ENCODE measurements around the gene PTBP2.
"Not testable (repeated sequence)": the region's sequence is repeated elsewhere in the genome, so short reads cannot be mapped to it uniquely, and the experiment has no call there.

PTBP2 gene

GRCh38 chr1:96792220-96792619 lies 70.6 kb downstream of the PTBP2 start:
- TF ChIP-seq, protein P1, sequence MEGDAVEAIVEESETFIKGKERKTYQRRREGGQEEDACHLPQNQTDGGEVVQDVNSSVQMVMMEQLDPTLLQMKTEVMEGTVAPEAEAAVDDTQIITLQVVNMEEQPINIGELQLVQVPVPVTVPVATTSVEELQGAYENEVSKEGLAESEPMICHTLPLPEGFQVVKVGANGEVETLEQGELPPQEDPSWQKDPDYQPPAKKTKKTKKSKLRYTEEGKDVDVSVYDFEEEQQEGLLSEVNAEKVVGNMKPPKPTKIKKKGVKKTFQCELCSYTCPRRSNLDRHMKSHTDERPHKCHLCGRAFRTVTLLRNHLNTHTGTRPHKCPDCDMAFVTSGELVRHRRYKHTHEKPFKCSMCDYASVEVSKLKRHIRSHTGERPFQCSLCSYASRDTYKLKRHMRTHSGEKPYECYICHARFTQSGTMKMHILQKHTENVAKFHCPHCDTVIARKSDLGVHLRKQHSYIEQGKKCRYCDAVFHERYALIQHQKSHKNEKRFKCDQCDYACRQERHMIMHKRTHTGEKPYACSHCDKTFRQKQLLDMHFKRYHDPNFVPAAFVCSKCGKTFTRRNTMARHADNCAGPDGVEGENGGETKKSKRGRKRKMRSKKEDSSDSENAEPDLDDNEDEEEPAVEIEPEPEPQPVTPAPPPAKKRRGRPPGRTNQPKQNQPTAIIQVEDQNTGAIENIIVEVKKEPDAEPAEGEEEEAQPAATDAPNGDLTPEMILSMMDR (IDR thresholded peaks at IDR 0.05; ENCODE audit: insufficient read depth, low read length, poor library complexity, severe bottlenecking): no peak
- H3K27me3 ChIP-seq (replicated peaks; ENCODE audit: control insufficient read depth, insufficient read depth, low read length): no peaks in the 10 kb centered on the region
- no peak for DNase-seq (ENCODE audit: extremely low read depth, insufficient read length)
- H3K4me3 ChIP-seq (replicated peaks; ENCODE audit: low read depth, low read length): no peak overlapping the region
- H3K36me3 ChIP-seq (ENCODE audit: control insufficient read depth, insufficient read depth, low read length): no peaks in the 10 kb centered on the region; the same call in 1 of the 2 replicates

- H3K4me3 ChIP-seq (replicated peaks; ENCODE audit: low read depth, low read length); H3K36me3 ChIP-seq (ENCODE audit: control insufficient read depth, insufficient read depth, low read length); DNase-seq (ENCODE audit: extremely low read depth, insufficient read length); H3K27me3 ChIP-seq (replicated peaks; ENCODE audit: control insufficient read depth, insufficient read depth, low read length): not testable (repeated sequence)
Observed at GRCh38 chr1:96801696-96802095, 80.1 kb downstream of the PTBP2 start.

GRCh38 chr1:96804648-96805047 lies 83.1 kb downstream of the PTBP2 start:
- no peak for DNase-seq (ENCODE audit: extremely low read depth, insufficient read length)
- H3K27me3 ChIP-seq (replicated peaks; ENCODE audit: control insufficient read depth, insufficient read depth, low read length): no peaks in the 10 kb centered on the region
- no peaks in the 10 kb centered on the region; the same call in 1 of the 2 replicates for H3K36me3 ChIP-seq (ENCODE audit: control insufficient read depth, insufficient read depth, low read length)

DNA sequence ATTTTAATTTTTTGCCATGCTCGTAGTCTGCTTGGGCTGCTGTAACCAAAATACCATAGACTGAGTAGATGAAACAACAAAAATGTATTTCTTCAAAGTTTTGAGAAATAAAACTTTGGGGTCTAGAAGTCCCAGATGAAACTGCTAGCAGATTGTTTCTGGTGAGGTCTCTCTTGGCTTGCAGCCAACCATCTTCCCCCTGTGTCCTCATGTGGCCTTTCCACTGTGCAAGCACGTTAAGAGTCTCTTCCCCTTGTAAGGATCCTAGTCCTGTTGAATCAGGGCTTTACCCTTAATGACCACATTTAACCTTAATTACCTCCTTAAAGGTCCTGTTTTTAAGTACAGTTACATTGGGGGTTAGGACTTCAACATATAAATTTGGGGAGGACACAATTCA lies 86.6 kb downstream of the PTBP2 start:
- Histone ChIP-seq H3K27me3 (replicated peaks; ENCODE audit: control insufficient read depth, insufficient read depth, low read length) (no peaks in the 10 kb centered on the region), H3K36me3 (ENCODE audit: control insufficient read depth, insufficient read depth, low read length) (no peaks in the 10 kb centered on the region; the same call in 1 of the 2 replicates), H3K4me3 (replicated peaks; ENCODE audit: low read depth, low read length) (no peak overlapping the region)
- TF ChIP-seq, protein P1 (IDR thresholded peaks at IDR 0.05; ENCODE audit: insufficient read depth, low read length, poor library complexity, severe bottlenecking): no peak
- DNase-seq (ENCODE audit: extremely low read depth, insufficient read length): no peak

More at GRCh38 chr1:96804648-96805047, 83.1 kb downstream of the PTBP2 start:
- H3K4me3 ChIP-seq (replicated peaks; ENCODE audit: low read depth, low read length): no peak overlapping the region
- TF ChIP-seq, protein P1 (IDR thresholded peaks at IDR 0.05; ENCODE audit: insufficient read depth, low read length, poor library complexity, severe bottlenecking): no peak

GRCh38 chr1:96815914-96816313 lies 94.3 kb downstream of the PTBP2 start:
- no peak overlapping the region for H3K4me3 ChIP-seq (replicated peaks; ENCODE audit: low read depth, low read length)
- TF ChIP-seq, protein P1 (IDR thresholded peaks at IDR 0.05; ENCODE audit: insufficient read depth, low read length, poor library complexity, severe bottlenecking): no peak
- H3K27me3 ChIP-seq (replicated peaks; ENCODE audit: control insufficient read depth, insufficient read depth, low read length): no peaks in the 10 kb centered on the region
- H3K36me3 ChIP-seq (ENCODE audit: control insufficient read depth, insufficient read depth, low read length): no peaks in the 10 kb centered on the region; the same call in 1 of the 2 replicates
- DNase-seq (ENCODE audit: extremely low read depth, insufficient read length): no peak

DNA sequence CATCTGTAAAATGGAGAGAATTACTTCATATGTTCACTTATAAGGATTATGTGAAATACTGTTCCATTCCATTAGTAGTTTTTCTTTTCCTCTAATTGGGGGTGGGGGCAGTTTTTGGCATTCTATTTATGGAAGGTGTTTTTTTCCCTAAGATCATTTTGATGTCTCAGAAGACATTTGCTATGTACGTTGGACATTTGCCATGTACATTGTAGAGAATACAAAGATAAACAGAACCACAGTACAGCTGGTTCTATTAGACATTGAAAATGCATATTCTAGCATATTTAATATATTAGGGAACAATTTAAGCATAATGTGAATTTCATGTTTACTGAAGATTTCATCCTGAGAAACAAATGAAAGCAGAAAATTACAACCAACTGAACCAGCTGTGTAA lies 98.5 kb downstream of the PTBP2 start:
- H3K27me3 ChIP-seq (replicated peaks; ENCODE audit: control insufficient read depth, insufficient read depth, low read length): no peaks in the 10 kb centered on the region
- DNase-seq (ENCODE audit: extremely low read depth, insufficient read length): no peak
- no peak overlapping the region for H3K4me3 ChIP-seq (replicated peaks; ENCODE audit: low read depth, low read length)
- TF ChIP-seq, protein P1 (IDR thresholded peaks at IDR 0.05; ENCODE audit: insufficient read depth, low read length, poor library complexity, severe bottlenecking): no peak
- no peaks in the 10 kb centered on the region; the same call in 1 of the 2 replicates for H3K36me3 ChIP-seq (ENCODE audit: control insufficient read depth, insufficient read depth, low read length)
